GM11168 (cell line): Measurements from ENCODE around the gene KSR1.
"Not testable (repeated sequence)": the region's sequence is repeated elsewhere in the genome, so short reads cannot be mapped to it uniquely, and the experiment has no call there.

Source experiments
- in situ Hi-C: fragments of 300-500 bp; cut with MboI; formaldehyde crosslinking; loops from one replicate; pipeline ENCODE4 v1.12.0; 2022; ENCODE audit warnings: low sequenced_read_pairs; ENCODE audit not compliant: unreplicated experiment

KSR1 gene

GRCh38 chr17:27621536-27621935 lies 165.3 kb downstream of the KSR1 start:
- in situ Hi-C loops, result no loop called here

- in situ Hi-C loops, result no loop called here
These were observed 165.8 kb downstream of the KSR1 start for GRCh38 chr17:27621942-27622559.

- in situ Hi-C loops, result no loop called here
These were observed 166.7 kb downstream of the KSR1 start for GRCh38 chr17:27622986-27623385.

- in situ Hi-C loops, result no loop called here
These were observed 167.4 kb downstream of the KSR1 start for GRCh38 chr17:27623614-27624013.

- in situ Hi-C loops, result no loop called here
These were observed 168.3 kb downstream of the KSR1 start for GRCh38 chr17:27624539-27624938.

GRCh38 chr17:27625856-27626255 lies 169.6 kb downstream of the KSR1 start:
- in situ Hi-C loops, result no loop called here

- in situ Hi-C loops, result no loop called here
These were observed 171.3 kb downstream of the KSR1 start for GRCh38 chr17:27627514-27627913.

GRCh38 chr17:27628376-27628775 lies 172.1 kb downstream of the KSR1 start:
- in situ Hi-C loops, result no loop called here

- in situ Hi-C loops, result not testable (repeated sequence)
These were observed 173.0 kb downstream of the KSR1 start for GRCh38 chr17:27629260-27629659.

- in situ Hi-C loops, result no loop called here
These were observed 174.6 kb downstream of the KSR1 start, which contains the start of gene LGALS9 for GRCh38 chr17:27630607-27631410. LGALS9 (plus strand) TSS chr17:27631188; CDS start chr17:27631266, 78 bp downstream.

- in situ Hi-C loops, result no loop called here
These were observed 175.1 kb downstream of the KSR1 start for GRCh38 chr17:27631411-27631760.

- in situ Hi-C loops, result no loop called here
These were observed 175.9 kb downstream of the KSR1 start for GRCh38 chr17:27631897-27632725.

GRCh38 chr17:27632766-27633165 lies 176.5 kb downstream of the KSR1 start:
- in situ Hi-C loops, result not testable (repeated sequence)

- in situ Hi-C loops, result no loop called here
These were observed 177.2 kb downstream of the KSR1 start for GRCh38 chr17:27633312-27634025.

GRCh38 chr17:27634026-27634335 lies 177.7 kb downstream of the KSR1 start:
- in situ Hi-C loops, result no loop called here

GRCh38 chr17:27634776-27635175 lies 178.5 kb downstream of the KSR1 start:
- in situ Hi-C loops, result no loop called here

- in situ Hi-C loops, result no loop called here
These were observed 179.1 kb downstream of the KSR1 start for GRCh38 chr17:27635275-27635823.

GRCh38 chr17:27636005-27636520 lies 179.8 kb downstream of the KSR1 start:
- in situ Hi-C loops, result not testable (repeated sequence)

GRCh38 chr17:27637818-27638217 lies 181.6 kb downstream of the KSR1 start:
- in situ Hi-C loops, result not testable (repeated sequence)

GRCh38 chr17:27638415-27638914 lies 182.2 kb downstream of the KSR1 start:
- in situ Hi-C loops, result not testable (repeated sequence)
